WTC11 (cell line): ENCODE results near the gene EIF4E. TPM values are rescaled to one million over a fixed set of nuclear protein-coding genes. Genes with fewer than 3 reads are reported as not detected.
"Not testable (repeated sequence)": the region's sequence is repeated elsewhere in the genome, so short reads cannot be mapped to it uniquely, and the experiment has no call there.

Experiments
- ATAC-seq: fragments of 200-7000 bp; cut with Tn5 transposase; 2 replicates; pipeline ENCODE4 v1.10.0; 2021; ENCODE audit warnings: mild to moderate bottlenecking, moderate library complexity
- CTCF ChIA-PET: fragments of 300-600 bp; sonication (Branson Sonifier 250); formaldehyde crosslinking; loops from one replicate; lab custom pipeline; 2021; ENCODE audit warnings: antibody characterized with exemption; lab: Charles Lee
- POLR2A ChIA-PET: fragments of 350-600 bp; sonication (Branson Sonifier 250); formaldehyde crosslinking; loops from one replicate; lab custom pipeline; 2021; ENCODE audit warnings: antibody characterized with exemption; lab: Charles Lee
- DNase-seq: peaks from one replicate; pipeline ENCODE4 v3.0.0; 2021; ENCODE audit warnings: low spot score
- H3K27ac Mint-ChIP-seq: 2 replicates; pipeline ENCODE4 v1.8.0; 2021; ENCODE audit warnings: mixed read lengths
- H3K27me3 Mint-ChIP-seq: 2 replicates; pipeline ENCODE4 v1.8.0; 2021; ENCODE audit warnings: low read depth, mild to moderate bottlenecking, moderate library complexity, mixed read lengths
- H3K36me3 Mint-ChIP-seq: 2 replicates; pipeline ENCODE4 v1.8.0; 2021; ENCODE audit warnings: mixed read lengths
- H3K4me1 Mint-ChIP-seq: 2 replicates; pipeline ENCODE4 v1.8.0; 2022; ENCODE audit warnings: mixed read lengths
- H3K4me3 Mint-ChIP-seq: 2 replicates; pipeline ENCODE4 v1.8.0; 2021; ENCODE audit warnings: mild to moderate bottlenecking, moderate library complexity, mixed read lengths
- H3K9me3 Mint-ChIP-seq: 2 replicates; pipeline ENCODE4 v1.8.0; 2021; ENCODE audit warnings: mixed read lengths
- ESRRA ChIP-seq: sonication (generic); formaldehyde crosslinking; IDR thresholded peaks from 2 replicates; pipeline ENCODE4 v1.8.1; 2022; ENCODE audit warnings: mild to moderate bottlenecking, missing genetic modification reagents, borderline replicate concordance
- GRHL2 ChIP-seq: fragments of 250-450 bp; sonication (Bioruptor Pico); IDR thresholded peaks from 2 replicates; pipeline ENCODE4 v1.8.0; 2022; ENCODE audit warnings: mild to moderate bottlenecking, moderate library complexity; ENCODE audit not compliant: insufficient replicate concordance, severe bottlenecking
- HMGA2 ChIP-seq: fragments of 250-450 bp; sonication (Bioruptor Pico); IDR thresholded peaks from 2 replicates; pipeline ENCODE4 v1.4.0; 2021; ENCODE audit warnings: mild to moderate bottlenecking, moderate library complexity
- JAZF1 ChIP-seq: fragments of 250-450 bp; sonication (Bioruptor Pico); IDR thresholded peaks from 2 replicates; pipeline ENCODE4 v1.9.0; 2021; ENCODE audit warnings: moderate library complexity, mild to moderate bottlenecking, inconsistent platforms
- KAT7 ChIP-seq: sonication (generic); formaldehyde crosslinking; IDR thresholded peaks from 2 replicates; pipeline ENCODE4 v1.8.1; 2023; ENCODE audit warnings: missing genetic modification reagents, mild to moderate bottlenecking, borderline replicate concordance
- NFATC4 ChIP-seq: fragments of 250-450 bp; sonication (Bioruptor Pico); IDR thresholded peaks from 2 replicates; pipeline ENCODE4 v1.9.0; 2021; ENCODE audit warnings: mild to moderate bottlenecking
- NFYB ChIP-seq: sonication (generic); formaldehyde crosslinking; conservative IDR thresholded peaks from 2 replicates; pipeline ENCODE4 v1.8.0; 2022; ENCODE audit warnings: low read depth, missing genetic modification reagents
- NR2C2 ChIP-seq: sonication (generic); formaldehyde crosslinking; IDR thresholded peaks from 2 replicates; pipeline ENCODE4 v1.8.0; 2022; ENCODE audit warnings: mild to moderate bottlenecking, missing genetic modification reagents
- OVOL2 ChIP-seq: fragments of 250-450 bp; sonication (Bioruptor Pico); IDR thresholded peaks from 2 replicates; pipeline ENCODE4 v1.9.0; 2021; ENCODE audit warnings: mild to moderate bottlenecking, borderline replicate concordance
- ZNF138 ChIP-seq: sonication (generic); formaldehyde crosslinking; conservative IDR thresholded peaks from 2 replicates; pipeline ENCODE4 v1.8.1; 2022; ENCODE audit warnings: mild to moderate bottlenecking, moderate library complexity, missing genetic modification reagents
- ZNF232 ChIP-seq: sonication (generic); formaldehyde crosslinking; IDR thresholded peaks from 2 replicates; pipeline ENCODE4 v1.8.0; 2022; ENCODE audit warnings: mild to moderate bottlenecking, missing genetic modification reagents
- ZNF423 ChIP-seq: fragments of 250-450 bp; sonication (Bioruptor Pico); IDR thresholded peaks from 2 replicates; pipeline ENCODE4 v2.1.2; 2022; ENCODE audit warnings: mild to moderate bottlenecking, moderate library complexity
- total RNA-seq: library from RNA; stranded (reverse); gene quantifications from 3 replicates; pipeline ENCODE4 v1.2.3, GENCODE V29; 2021
- TF ChIP-seq, protein P1 (sequence below): fragments of 200-600 bp; IDR thresholded peaks from 2 replicates; pipeline ENCODE4 v1.8.0; 2022; ENCODE audit warnings: antibody characterized with exemption
- TF ChIP-seq, protein P2 (sequence below): sonication (generic); formaldehyde crosslinking; IDR thresholded peaks from 2 replicates; pipeline ENCODE4 v1.8.1; 2022; ENCODE audit warnings: mild to moderate bottlenecking, missing genetic modification reagents, moderate library complexity, borderline replicate concordance
- TF ChIP-seq, protein P3 (sequence below): sonication (generic); formaldehyde crosslinking; IDR thresholded peaks from 2 replicates; pipeline ENCODE4 v1.8.1; 2023; ENCODE audit warnings: mild to moderate bottlenecking, missing genetic modification reagents, borderline replicate concordance
- TF ChIP-seq, protein P4 (sequence below): sonication (generic); formaldehyde crosslinking; IDR thresholded peaks from 2 replicates; pipeline ENCODE4 v1.8.1; 2022; ENCODE audit warnings: low read depth, missing genetic modification reagents, borderline replicate concordance
- TF ChIP-seq, protein P5 (sequence below): sonication (generic); formaldehyde crosslinking; IDR thresholded peaks from 2 replicates; pipeline ENCODE4 v1.8.0; 2022; ENCODE audit warnings: mild to moderate bottlenecking, missing genetic modification reagents

Gene EIF4E
- total RNA-seq, 1 experiment from 2014 or later, result 174 TPM

DNA sequence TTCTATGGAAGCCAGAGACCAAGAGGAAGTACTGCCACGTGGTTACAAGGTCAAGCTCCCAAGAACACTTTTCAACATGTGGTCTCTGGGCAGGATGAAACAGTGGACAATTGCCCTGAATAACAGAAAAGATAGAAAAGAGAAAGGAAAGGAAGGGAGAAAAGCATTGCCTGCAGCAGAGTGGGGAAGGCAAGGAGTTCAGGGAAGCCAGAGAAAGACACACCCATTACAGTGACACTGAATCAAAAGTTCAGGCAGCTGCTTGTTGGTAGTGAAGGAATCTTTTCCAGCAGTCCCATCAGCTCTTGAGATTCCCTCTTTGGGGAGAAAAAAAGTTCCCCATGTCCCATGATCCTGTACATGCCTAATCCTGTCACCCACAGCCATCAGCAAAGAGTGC is 80.5 kb downstream of the EIF4E start (continued):
- no peak for TF ChIP-seq GRHL2 (CRISPR knock-in tag)
- TF ChIP-seq NFATC4 (CRISPR knock-in tag), result no peak
- TF ChIP-seq OVOL2 (CRISPR knock-in tag), result no peak
- no peak for TF ChIP-seq ZNF232
- no peak for TF ChIP-seq ESRRA
- TF ChIP-seq, protein P1, sequence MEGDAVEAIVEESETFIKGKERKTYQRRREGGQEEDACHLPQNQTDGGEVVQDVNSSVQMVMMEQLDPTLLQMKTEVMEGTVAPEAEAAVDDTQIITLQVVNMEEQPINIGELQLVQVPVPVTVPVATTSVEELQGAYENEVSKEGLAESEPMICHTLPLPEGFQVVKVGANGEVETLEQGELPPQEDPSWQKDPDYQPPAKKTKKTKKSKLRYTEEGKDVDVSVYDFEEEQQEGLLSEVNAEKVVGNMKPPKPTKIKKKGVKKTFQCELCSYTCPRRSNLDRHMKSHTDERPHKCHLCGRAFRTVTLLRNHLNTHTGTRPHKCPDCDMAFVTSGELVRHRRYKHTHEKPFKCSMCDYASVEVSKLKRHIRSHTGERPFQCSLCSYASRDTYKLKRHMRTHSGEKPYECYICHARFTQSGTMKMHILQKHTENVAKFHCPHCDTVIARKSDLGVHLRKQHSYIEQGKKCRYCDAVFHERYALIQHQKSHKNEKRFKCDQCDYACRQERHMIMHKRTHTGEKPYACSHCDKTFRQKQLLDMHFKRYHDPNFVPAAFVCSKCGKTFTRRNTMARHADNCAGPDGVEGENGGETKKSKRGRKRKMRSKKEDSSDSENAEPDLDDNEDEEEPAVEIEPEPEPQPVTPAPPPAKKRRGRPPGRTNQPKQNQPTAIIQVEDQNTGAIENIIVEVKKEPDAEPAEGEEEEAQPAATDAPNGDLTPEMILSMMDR, result no peak

DNA sequence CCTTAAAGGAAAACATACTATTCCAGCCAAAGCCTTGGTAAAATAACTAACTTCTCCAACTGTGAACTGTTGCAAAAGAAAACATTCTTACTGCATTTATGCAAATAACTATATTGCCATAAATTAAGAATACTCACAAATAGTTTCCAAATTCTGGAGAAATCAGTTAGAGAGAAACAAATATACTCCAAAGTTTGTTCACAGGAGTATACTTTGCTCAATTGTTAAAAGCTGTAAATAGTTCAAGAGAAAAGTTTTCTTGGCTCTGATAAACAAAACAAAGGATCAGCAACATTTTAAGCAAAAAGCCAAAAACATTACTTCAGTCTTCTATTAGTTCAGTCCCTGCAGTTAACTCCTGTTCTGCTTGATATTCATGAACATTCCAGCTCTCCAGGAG is 83.0 kb downstream of the EIF4E start:
- POLR2A ChIA-PET, result no interaction called here
- no peak overlapping the region for H3K4me3 Mint-ChIP-seq
- no peak for ATAC-seq
- peaks cover 70% of the 10 kb centered on the region for H3K36me3 Mint-ChIP-seq
- TF ChIP-seq KAT7 (CRISPR knock-in tag) (no peak), NR2C2 (CRISPR knock-in tag) (no peak), NFYB (CRISPR knock-in tag) (no peak), JAZF1 (no peak)
- TF ChIP-seq, protein P2, sequence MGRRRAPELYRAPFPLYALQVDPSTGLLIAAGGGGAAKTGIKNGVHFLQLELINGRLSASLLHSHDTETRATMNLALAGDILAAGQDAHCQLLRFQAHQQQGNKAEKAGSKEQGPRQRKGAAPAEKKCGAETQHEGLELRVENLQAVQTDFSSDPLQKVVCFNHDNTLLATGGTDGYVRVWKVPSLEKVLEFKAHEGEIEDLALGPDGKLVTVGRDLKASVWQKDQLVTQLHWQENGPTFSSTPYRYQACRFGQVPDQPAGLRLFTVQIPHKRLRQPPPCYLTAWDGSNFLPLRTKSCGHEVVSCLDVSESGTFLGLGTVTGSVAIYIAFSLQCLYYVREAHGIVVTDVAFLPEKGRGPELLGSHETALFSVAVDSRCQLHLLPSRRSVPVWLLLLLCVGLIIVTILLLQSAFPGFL (CRISPR knock-in tag), result no peak
- TF ChIP-seq, protein P3, sequence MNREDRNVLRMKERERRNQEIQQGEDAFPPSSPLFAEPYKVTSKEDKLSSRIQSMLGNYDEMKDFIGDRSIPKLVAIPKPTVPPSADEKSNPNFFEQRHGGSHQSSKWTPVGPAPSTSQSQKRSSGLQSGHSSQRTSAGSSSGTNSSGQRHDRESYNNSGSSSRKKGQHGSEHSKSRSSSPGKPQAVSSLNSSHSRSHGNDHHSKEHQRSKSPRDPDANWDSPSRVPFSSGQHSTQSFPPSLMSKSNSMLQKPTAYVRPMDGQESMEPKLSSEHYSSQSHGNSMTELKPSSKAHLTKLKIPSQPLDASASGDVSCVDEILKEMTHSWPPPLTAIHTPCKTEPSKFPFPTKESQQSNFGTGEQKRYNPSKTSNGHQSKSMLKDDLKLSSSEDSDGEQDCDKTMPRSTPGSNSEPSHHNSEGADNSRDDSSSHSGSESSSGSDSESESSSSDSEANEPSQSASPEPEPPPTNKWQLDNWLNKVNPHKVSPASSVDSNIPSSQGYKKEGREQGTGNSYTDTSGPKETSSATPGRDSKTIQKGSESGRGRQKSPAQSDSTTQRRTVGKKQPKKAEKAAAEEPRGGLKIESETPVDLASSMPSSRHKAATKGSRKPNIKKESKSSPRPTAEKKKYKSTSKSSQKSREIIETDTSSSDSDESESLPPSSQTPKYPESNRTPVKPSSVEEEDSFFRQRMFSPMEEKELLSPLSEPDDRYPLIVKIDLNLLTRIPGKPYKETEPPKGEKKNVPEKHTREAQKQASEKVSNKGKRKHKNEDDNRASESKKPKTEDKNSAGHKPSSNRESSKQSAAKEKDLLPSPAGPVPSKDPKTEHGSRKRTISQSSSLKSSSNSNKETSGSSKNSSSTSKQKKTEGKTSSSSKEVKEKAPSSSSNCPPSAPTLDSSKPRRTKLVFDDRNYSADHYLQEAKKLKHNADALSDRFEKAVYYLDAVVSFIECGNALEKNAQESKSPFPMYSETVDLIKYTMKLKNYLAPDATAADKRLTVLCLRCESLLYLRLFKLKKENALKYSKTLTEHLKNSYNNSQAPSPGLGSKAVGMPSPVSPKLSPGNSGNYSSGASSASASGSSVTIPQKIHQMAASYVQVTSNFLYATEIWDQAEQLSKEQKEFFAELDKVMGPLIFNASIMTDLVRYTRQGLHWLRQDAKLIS (CRISPR knock-in tag), result no peak
- peaks cover under 1% of the 10 kb centered on the region for H3K4me1 Mint-ChIP-seq
- peaks cover 79% of the 10 kb centered on the region for H3K9me3 Mint-ChIP-seq
- CTCF ChIA-PET, result no interaction called here
- no peak for DNase-seq
- H3K27ac Mint-ChIP-seq, result no peak overlapping the region
- H3K27me3 Mint-ChIP-seq, result peaks cover 2% of the 10 kb centered on the region; the same call in 1 of the 2 replicates

DNA sequence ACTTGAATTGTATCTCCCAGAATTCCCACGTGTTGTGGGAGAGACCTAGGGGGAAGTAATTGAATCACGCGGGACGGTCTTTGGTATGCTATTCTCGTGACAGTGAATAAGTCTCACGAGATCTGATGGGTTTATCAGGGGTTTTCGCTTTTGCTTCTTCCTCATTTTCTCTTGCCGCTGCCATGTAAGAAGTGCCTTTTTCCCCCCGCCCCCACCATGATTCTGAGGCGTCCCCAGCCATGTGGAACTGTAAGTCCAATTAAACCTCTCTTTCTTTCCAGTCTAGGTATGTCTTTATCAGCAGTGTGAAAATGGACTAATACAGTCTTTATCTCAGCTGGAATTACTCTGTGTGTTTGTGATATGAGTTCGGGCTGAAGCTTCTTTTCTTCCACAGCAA is 86.0 kb downstream of the EIF4E start:
- DNase-seq, H3K27me3 Mint-ChIP-seq, H3K4me3 Mint-ChIP-seq, H3K27ac Mint-ChIP-seq, ATAC-seq, POLR2A ChIA-PET, H3K4me1 Mint-ChIP-seq: not testable (repeated sequence)
- peaks cover 49% of the 10 kb centered on the region for H3K36me3 Mint-ChIP-seq
- H3K9me3 Mint-ChIP-seq, result peaks cover 57% of the 10 kb centered on the region
- CTCF ChIA-PET, result interaction anchor here (1.0 kb wide), 1 partner anchor 730 kb away, joined by 3 read pairs; no protein-coding TSS in a partner anchor

DNA sequence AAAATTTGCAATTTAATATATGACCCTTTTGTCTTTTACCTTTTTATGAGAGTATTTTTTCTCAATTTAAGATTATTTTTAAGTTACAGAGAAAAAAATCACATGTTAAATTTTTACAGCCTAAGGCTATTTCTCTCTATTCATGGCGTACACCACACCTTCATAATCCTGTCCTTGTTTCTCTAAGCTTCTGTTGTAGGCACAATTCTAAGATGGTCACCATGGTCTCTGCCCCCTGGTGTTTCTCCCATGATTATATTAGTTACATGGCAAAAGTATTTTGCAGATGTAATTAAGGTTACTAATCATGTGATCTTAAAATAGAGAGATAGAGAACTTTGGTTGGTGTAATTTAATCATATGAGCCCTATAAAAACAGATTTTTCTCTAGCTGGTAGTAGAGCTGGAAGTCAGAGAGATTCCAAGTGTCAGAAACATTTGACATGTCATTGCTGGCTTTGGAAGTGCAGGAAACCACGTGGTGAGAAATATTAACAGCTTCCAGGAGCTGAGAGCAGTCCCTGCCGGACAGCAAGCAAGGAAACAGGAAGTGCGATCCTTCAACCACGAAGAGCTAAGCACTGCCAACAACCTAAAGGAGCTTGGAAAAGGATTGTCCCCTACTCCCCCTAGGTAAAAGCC is 89.8 kb downstream of the EIF4E start:
- Mint-ChIP-seq H3K4me1 (peaks cover 6% of the 10 kb centered on the region; the same call in 1 of the 2 replicates), H3K27me3 (no peaks in the 10 kb centered on the region; the same call in 1 of the 2 replicates), H3K36me3 (peaks cover 22% of the 10 kb centered on the region), H3K9me3 (peaks cover 30% of the 10 kb centered on the region), H3K27ac (no peak overlapping the region; the same call in 1 of the 2 replicates), H3K4me3 (no peak overlapping the region)
- DNase-seq (no peak), ATAC-seq (no peak)
- CTCF ChIA-PET, result interaction anchor here (1.0 kb wide), 1 partner anchor 372 kb away, joined by 4 read pairs; no protein-coding TSS in a partner anchor
- POLR2A ChIA-PET, result no interaction called here
- no peak for TF ChIP-seq HMGA2 (CRISPR knock-in tag)
- no peak for TF ChIP-seq ZNF138
- TF ChIP-seq, protein P4, sequence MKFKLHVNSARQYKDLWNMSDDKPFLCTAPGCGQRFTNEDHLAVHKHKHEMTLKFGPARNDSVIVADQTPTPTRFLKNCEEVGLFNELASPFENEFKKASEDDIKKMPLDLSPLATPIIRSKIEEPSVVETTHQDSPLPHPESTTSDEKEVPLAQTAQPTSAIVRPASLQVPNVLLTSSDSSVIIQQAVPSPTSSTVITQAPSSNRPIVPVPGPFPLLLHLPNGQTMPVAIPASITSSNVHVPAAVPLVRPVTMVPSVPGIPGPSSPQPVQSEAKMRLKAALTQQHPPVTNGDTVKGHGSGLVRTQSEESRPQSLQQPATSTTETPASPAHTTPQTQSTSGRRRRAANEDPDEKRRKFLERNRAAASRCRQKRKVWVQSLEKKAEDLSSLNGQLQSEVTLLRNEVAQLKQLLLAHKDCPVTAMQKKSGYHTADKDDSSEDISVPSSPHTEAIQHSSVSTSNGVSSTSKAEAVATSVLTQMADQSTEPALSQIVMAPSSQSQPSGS (CRISPR knock-in tag), result no peak
- no peak for TF ChIP-seq ZNF423 (CRISPR knock-in tag)
- TF ChIP-seq, protein P5, sequence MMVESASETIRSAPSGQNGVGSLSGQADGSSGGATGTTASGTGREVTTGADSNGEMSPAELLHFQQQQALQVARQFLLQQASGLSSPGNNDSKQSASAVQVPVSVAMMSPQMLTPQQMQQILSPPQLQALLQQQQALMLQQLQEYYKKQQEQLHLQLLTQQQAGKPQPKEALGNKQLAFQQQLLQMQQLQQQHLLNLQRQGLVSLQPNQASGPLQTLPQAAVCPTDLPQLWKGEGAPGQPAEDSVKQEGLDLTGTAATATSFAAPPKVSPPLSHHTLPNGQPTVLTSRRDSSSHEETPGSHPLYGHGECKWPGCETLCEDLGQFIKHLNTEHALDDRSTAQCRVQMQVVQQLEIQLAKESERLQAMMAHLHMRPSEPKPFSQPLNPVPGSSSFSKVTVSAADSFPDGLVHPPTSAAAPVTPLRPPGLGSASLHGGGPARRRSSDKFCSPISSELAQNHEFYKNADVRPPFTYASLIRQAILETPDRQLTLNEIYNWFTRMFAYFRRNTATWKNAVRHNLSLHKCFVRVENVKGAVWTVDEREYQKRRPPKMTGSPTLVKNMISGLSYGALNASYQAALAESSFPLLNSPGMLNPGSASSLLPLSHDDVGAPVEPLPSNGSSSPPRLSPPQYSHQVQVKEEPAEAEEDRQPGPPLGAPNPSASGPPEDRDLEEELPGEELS (CRISPR knock-in tag), result no peak
